HepG2 (cell line): ENCODE data around the gene PNKP. TPM values are rescaled to one million over a fixed set of nuclear protein-coding genes. Genes with fewer than 3 reads are reported as not detected.

Source experiments
- BRF2 ChIP-seq: sonication (generic); formaldehyde crosslinking; IDR thresholded peaks from 2 replicates; pipeline ENCODE4 v1.8.1; 2022; ENCODE audit warnings: mild to moderate bottlenecking, missing genetic modification reagents
- DNMT1 ChIP-seq: sonication (generic); formaldehyde crosslinking; IDR thresholded peaks from 2 replicates; pipeline ENCODE4 v1.5.1; 2020; ENCODE audit warnings: mild to moderate bottlenecking, missing genetic modification reagents
- FOXC1 ChIP-seq: sonication (generic); formaldehyde crosslinking; IDR thresholded peaks from 2 replicates; pipeline ENCODE4 v1.8.0; 2022; ENCODE audit warnings: mild to moderate bottlenecking, missing genetic modification reagents, borderline replicate concordance
- HNF4A ChIP-seq: sonication (generic); formaldehyde crosslinking; IDR thresholded peaks from 2 replicates; pipeline ENCODE4 v1.4.0; 2020; ENCODE audit warnings: missing genetic modification reagents
- IRF2 ChIP-seq: IDR thresholded peaks from 2 replicates; pipeline ENCODE4 v1.6.1; 2018; ENCODE audit warnings: missing genetic modification reagents, missing compliant biosample characterization
- MED13 ChIP-seq: sonication (generic); formaldehyde crosslinking; IDR thresholded peaks from 2 replicates; pipeline ENCODE4 v1.5.0; 2020; ENCODE audit warnings: missing genetic modification reagents
- MXI1 ChIP-seq: IDR thresholded peaks from 3 replicates; pipeline ENCODE4 v1.6.1; 2012; ENCODE audit warnings: low read depth, low read length, inconsistent platforms, borderline replicate concordance
- POGZ ChIP-seq: sonication (generic); formaldehyde crosslinking; IDR thresholded peaks from 2 replicates; pipeline ENCODE4 v1.4.0; 2020; ENCODE audit warnings: mild to moderate bottlenecking, missing genetic modification reagents
- TCF12 ChIP-seq, 2 experiments: fragments of 450-650 bp in 1 of 2; sonication (generic) in 1 of 2; formaldehyde crosslinking in 1 of 2; IDR thresholded peaks; 2 replicates each; pipeline versions ENCODE4 v1.6.1 to v1.8.0; 2017 to 2022; ENCODE audit warnings: antibody characterized with exemption in 1 of 2, mild to moderate bottlenecking in 1 of 2, missing genetic modification reagents in 1 of 2, moderate library complexity in 1 of 2
- ZNF260 ChIP-seq: sonication (generic); formaldehyde crosslinking; IDR thresholded peaks from 2 replicates; pipeline ENCODE4 v1.4.0; 2020; ENCODE audit warnings: missing genetic modification reagents, low read depth, mild to moderate bottlenecking, borderline replicate concordance
- ZNF335 ChIP-seq: sonication (generic); formaldehyde crosslinking; IDR thresholded peaks from 2 replicates; pipeline ENCODE4 v1.4.0; 2020; ENCODE audit warnings: missing genetic modification reagents
- ZNF552 ChIP-seq: sonication (generic); formaldehyde crosslinking; IDR thresholded peaks from 2 replicates; pipeline ENCODE4 v1.9.0; 2022; ENCODE audit warnings: missing genetic modification reagents, mild to moderate bottlenecking, borderline replicate concordance
- ZNF569 ChIP-seq: sonication (generic); formaldehyde crosslinking; IDR thresholded peaks from 2 replicates; pipeline ENCODE4 v1.5.0; 2020; ENCODE audit warnings: mild to moderate bottlenecking, missing genetic modification reagents, moderate library complexity, borderline replicate concordance
- ZNF878 ChIP-seq: sonication (generic); formaldehyde crosslinking; IDR thresholded peaks from 2 replicates; pipeline ENCODE4 v1.8.1; 2023; ENCODE audit warnings: mild to moderate bottlenecking, missing genetic modification reagents, moderate library complexity
- polyA plus RNA-seq, 8 experiments: library from polyadenylated mRNA; depleted of rRNA in 3 of 8; stranded (reverse) in 7 of 8; unstranded in 1 of 8; fragments of >200 nt; fragmentation: Illumina TruSeq in 4 of 8; extraction: Trizol in 4 of 8; gene quantifications; 2 replicates each; pipeline versions ENCODE4 v1.2.1 to v1.2.3, GENCODE V29; 2011 to 2016; ENCODE audit warnings: low read depth in 4 of 8, missing spikeins in 1 of 8, mixed read lengths in 1 of 8; ENCODE audit not compliant: insufficient read depth in 1 of 8
- total RNA-seq, 5 experiments: library from RNA; depleted of rRNA; stranded (reverse); fragments of >200 nt; fragmentation: Illumina TruSeq; extraction: Trizol; gene quantifications; 2 replicates each; pipeline ENCODE4 v1.2.3, GENCODE V29; 2016; ENCODE audit warnings: low read depth in 1 of 5
- TF ChIP-seq, protein P1 (sequence below): IDR thresholded peaks from 2 replicates; pipeline ENCODE4 v1.6.1; 2016; ENCODE audit warnings: low read depth, missing genetic modification reagents, missing compliant biosample characterization

The PNKP gene
- total and polyA plus RNA-seq, 2 of the 13 experiments (the other 11 are each of a cell fraction or from before 2014, with no cell fraction given) = 12.7 to 27.1 TPM

GRCh38 chr19:49866933-49867782 is at the start of gene PNKP (continued):
- no peak for TF ChIP-seq ZNF335 (CRISPR knock-in tag)
- peak; percentile 91; the same call in 1 of the 2 replicates for TF ChIP-seq ZNF552
- TF ChIP-seq, protein P1, sequence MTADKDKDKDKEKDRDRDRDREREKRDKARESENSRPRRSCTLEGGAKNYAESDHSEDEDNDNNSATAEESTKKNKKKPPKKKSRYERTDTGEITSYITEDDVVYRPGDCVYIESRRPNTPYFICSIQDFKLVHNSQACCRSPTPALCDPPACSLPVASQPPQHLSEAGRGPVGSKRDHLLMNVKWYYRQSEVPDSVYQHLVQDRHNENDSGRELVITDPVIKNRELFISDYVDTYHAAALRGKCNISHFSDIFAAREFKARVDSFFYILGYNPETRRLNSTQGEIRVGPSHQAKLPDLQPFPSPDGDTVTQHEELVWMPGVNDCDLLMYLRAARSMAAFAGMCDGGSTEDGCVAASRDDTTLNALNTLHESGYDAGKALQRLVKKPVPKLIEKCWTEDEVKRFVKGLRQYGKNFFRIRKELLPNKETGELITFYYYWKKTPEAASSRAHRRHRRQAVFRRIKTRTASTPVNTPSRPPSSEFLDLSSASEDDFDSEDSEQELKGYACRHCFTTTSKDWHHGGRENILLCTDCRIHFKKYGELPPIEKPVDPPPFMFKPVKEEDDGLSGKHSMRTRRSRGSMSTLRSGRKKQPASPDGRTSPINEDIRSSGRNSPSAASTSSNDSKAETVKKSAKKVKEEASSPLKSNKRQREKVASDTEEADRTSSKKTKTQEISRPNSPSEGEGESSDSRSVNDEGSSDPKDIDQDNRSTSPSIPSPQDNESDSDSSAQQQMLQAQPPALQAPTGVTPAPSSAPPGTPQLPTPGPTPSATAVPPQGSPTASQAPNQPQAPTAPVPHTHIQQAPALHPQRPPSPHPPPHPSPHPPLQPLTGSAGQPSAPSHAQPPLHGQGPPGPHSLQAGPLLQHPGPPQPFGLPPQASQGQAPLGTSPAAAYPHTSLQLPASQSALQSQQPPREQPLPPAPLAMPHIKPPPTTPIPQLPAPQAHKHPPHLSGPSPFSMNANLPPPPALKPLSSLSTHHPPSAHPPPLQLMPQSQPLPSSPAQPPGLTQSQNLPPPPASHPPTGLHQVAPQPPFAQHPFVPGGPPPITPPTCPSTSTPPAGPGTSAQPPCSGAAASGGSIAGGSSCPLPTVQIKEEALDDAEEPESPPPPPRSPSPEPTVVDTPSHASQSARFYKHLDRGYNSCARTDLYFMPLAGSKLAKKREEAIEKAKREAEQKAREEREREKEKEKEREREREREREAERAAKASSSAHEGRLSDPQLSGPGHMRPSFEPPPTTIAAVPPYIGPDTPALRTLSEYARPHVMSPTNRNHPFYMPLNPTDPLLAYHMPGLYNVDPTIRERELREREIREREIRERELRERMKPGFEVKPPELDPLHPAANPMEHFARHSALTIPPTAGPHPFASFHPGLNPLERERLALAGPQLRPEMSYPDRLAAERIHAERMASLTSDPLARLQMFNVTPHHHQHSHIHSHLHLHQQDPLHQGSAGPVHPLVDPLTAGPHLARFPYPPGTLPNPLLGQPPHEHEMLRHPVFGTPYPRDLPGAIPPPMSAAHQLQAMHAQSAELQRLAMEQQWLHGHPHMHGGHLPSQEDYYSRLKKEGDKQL (CRISPR knock-in tag) = no peak
- peak; percentile 14; the same call in 1 of the 2 replicates for TF ChIP-seq MED13 (CRISPR knock-in tag)
- peak; percentile 68; the same call in 1 of the 2 replicates for TF ChIP-seq POGZ (CRISPR knock-in tag)
- TF ChIP-seq DNMT1 (CRISPR knock-in tag) = no peak
- TF ChIP-seq IRF2 = 0 out of 2 replicates have a peak, but pooled peaks have one; percentile 35
- TF ChIP-seq MXI1 = peak; percentile 65; the same call in 2 of the 3 replicates
- TF ChIP-seq ZNF260 = no peak
- no peak for TF ChIP-seq BRF2
- no peak for TF ChIP-seq TCF12 (IDR thresholded peaks at IDR 0.05)
- TF ChIP-seq TCF12 (CRISPR knock-in tag; IDR thresholded peaks at IDR 0.05) = peak; percentile 70; the same call in 1 of the 2 replicates
- peak; percentile 6; the same call in 1 of the 2 replicates for TF ChIP-seq HNF4A
- no peak for TF ChIP-seq ZNF878 (CRISPR knock-in tag)
- peak; percentile 85; the same call in 1 of the 2 replicates for TF ChIP-seq FOXC1 (CRISPR knock-in tag)
- TF ChIP-seq ZNF569 (CRISPR knock-in tag) = no peak
